WTC11 (cell line): Measurements from ENCODE around the gene GNPNAT1. TPM values are rescaled to one million over a fixed set of nuclear protein-coding genes. Genes with fewer than 3 reads are reported as not detected.

Source experiments
- ATAC-seq: fragments of 200-7000 bp; cut with Tn5 transposase; 2 replicates; pipeline ENCODE4 v1.10.0; 2021; ENCODE audit warnings: mild to moderate bottlenecking, moderate library complexity
- CTCF ChIA-PET: fragments of 300-600 bp; sonication (Branson Sonifier 250); formaldehyde crosslinking; loops from one replicate; lab custom pipeline; 2021; ENCODE audit warnings: antibody characterized with exemption; lab: Charles Lee
- POLR2A ChIA-PET: fragments of 350-600 bp; sonication (Branson Sonifier 250); formaldehyde crosslinking; loops from one replicate; lab custom pipeline; 2021; ENCODE audit warnings: antibody characterized with exemption; lab: Charles Lee
- DNase-seq: peaks from one replicate; pipeline ENCODE4 v3.0.0; 2021; ENCODE audit warnings: low spot score
- H3K27ac Mint-ChIP-seq: 2 replicates; pipeline ENCODE4 v1.8.0; 2021; ENCODE audit warnings: mixed read lengths
- H3K27me3 Mint-ChIP-seq: 2 replicates; pipeline ENCODE4 v1.8.0; 2021; ENCODE audit warnings: low read depth, mild to moderate bottlenecking, moderate library complexity, mixed read lengths
- H3K36me3 Mint-ChIP-seq: 2 replicates; pipeline ENCODE4 v1.8.0; 2021; ENCODE audit warnings: mixed read lengths
- H3K4me1 Mint-ChIP-seq: 2 replicates; pipeline ENCODE4 v1.8.0; 2022; ENCODE audit warnings: mixed read lengths
- H3K4me3 Mint-ChIP-seq: 2 replicates; pipeline ENCODE4 v1.8.0; 2021; ENCODE audit warnings: mild to moderate bottlenecking, moderate library complexity, mixed read lengths
- H3K9me3 Mint-ChIP-seq: 2 replicates; pipeline ENCODE4 v1.8.0; 2021; ENCODE audit warnings: mixed read lengths
- ATF1 ChIP-seq: sonication (generic); formaldehyde crosslinking; IDR thresholded peaks from 2 replicates; pipeline ENCODE4 v1.8.1; 2023; ENCODE audit warnings: mild to moderate bottlenecking, moderate library complexity, missing genetic modification reagents
- CREB1 ChIP-seq: sonication (generic); formaldehyde crosslinking; IDR thresholded peaks from 2 replicates; pipeline ENCODE4 v1.8.0; 2023; ENCODE audit warnings: mild to moderate bottlenecking, missing genetic modification reagents
- EMX1 ChIP-seq: fragments of 250-450 bp; sonication (Bioruptor Pico); IDR thresholded peaks from 2 replicates; pipeline ENCODE4 v1.8.0; 2021; ENCODE audit warnings: mild to moderate bottlenecking
- FOXP1 ChIP-seq: sonication (generic); formaldehyde crosslinking; IDR thresholded peaks from 2 replicates; pipeline ENCODE4 v1.8.0; 2022; ENCODE audit warnings: missing genetic modification reagents, mild to moderate bottlenecking, moderate library complexity, borderline replicate concordance
- GABPB1 ChIP-seq: sonication (generic); formaldehyde crosslinking; IDR thresholded peaks from 2 replicates; pipeline ENCODE4 v1.8.1; 2023; ENCODE audit warnings: mild to moderate bottlenecking, missing genetic modification reagents
- GTF2I ChIP-seq: fragments of 250-450 bp; sonication (Bioruptor Pico); conservative IDR thresholded peaks from 2 replicates; pipeline ENCODE4 v1.4.0; 2021; ENCODE audit warnings: mild to moderate bottlenecking
- KAT7 ChIP-seq: sonication (generic); formaldehyde crosslinking; IDR thresholded peaks from 2 replicates; pipeline ENCODE4 v1.8.1; 2023; ENCODE audit warnings: missing genetic modification reagents, mild to moderate bottlenecking, borderline replicate concordance
- NFE2L1 ChIP-seq: sonication (generic); formaldehyde crosslinking; IDR thresholded peaks from 2 replicates; pipeline ENCODE4 v1.8.1; 2023; ENCODE audit warnings: missing genetic modification reagents
- NR1H2 ChIP-seq: sonication (generic); formaldehyde crosslinking; IDR thresholded peaks from 2 replicates; pipeline ENCODE4 v1.9.0; 2021; ENCODE audit warnings: mild to moderate bottlenecking, moderate library complexity, missing genetic modification reagents
- NR2C2 ChIP-seq: sonication (generic); formaldehyde crosslinking; IDR thresholded peaks from 2 replicates; pipeline ENCODE4 v1.8.0; 2022; ENCODE audit warnings: mild to moderate bottlenecking, missing genetic modification reagents
- NR3C1 ChIP-seq: sonication (generic); formaldehyde crosslinking; conservative IDR thresholded peaks from 2 replicates; pipeline ENCODE4 v1.8.1; 2023; ENCODE audit warnings: low read depth, mild to moderate bottlenecking, missing genetic modification reagents
- OVOL2 ChIP-seq: fragments of 250-450 bp; sonication (Bioruptor Pico); IDR thresholded peaks from 2 replicates; pipeline ENCODE4 v1.9.0; 2021; ENCODE audit warnings: mild to moderate bottlenecking, borderline replicate concordance
- SP1 ChIP-seq: sonication (generic); formaldehyde crosslinking; conservative IDR thresholded peaks from 2 replicates; pipeline ENCODE4 v1.8.1; 2022; ENCODE audit warnings: missing genetic modification reagents
- ZNF317 ChIP-seq: sonication (generic); formaldehyde crosslinking; IDR thresholded peaks from 2 replicates; pipeline ENCODE4 v1.8.1; 2023; ENCODE audit warnings: low read depth, mild to moderate bottlenecking, moderate library complexity, missing genetic modification reagents, borderline replicate concordance
- ZNF423 ChIP-seq: fragments of 250-450 bp; sonication (Bioruptor Pico); IDR thresholded peaks from 2 replicates; pipeline ENCODE4 v2.1.2; 2022; ENCODE audit warnings: mild to moderate bottlenecking, moderate library complexity
- ZNF671 ChIP-seq: fragments of 250-450 bp; sonication (Bioruptor Pico); IDR thresholded peaks from 2 replicates; pipeline ENCODE4 v1.8.0; 2021; ENCODE audit warnings: mild to moderate bottlenecking
- total RNA-seq: library from RNA; stranded (reverse); gene quantifications from 3 replicates; pipeline ENCODE4 v1.2.3, GENCODE V29; 2021
- TF ChIP-seq, protein P1 (sequence below): sonication (generic); formaldehyde crosslinking; IDR thresholded peaks from 2 replicates; pipeline ENCODE4 v1.8.1; 2023; ENCODE audit warnings: mild to moderate bottlenecking, missing genetic modification reagents, moderate library complexity
- TF ChIP-seq, protein P2 (sequence below): fragments of 250-450 bp; sonication (Bioruptor Pico); IDR thresholded peaks from 2 replicates; pipeline ENCODE4 v1.9.0; 2021; ENCODE audit warnings: moderate library complexity, mild to moderate bottlenecking, inconsistent platforms, borderline replicate concordance
- TF ChIP-seq, protein P3 (sequence below): sonication (generic); formaldehyde crosslinking; IDR thresholded peaks from 2 replicates; pipeline ENCODE4 v1.8.1; 2022; ENCODE audit warnings: low read depth, missing genetic modification reagents, borderline replicate concordance
- TF ChIP-seq, protein P4 (sequence below): fragments of 250-450 bp; sonication (Bioruptor Pico); conservative IDR thresholded peaks from 2 replicates; pipeline ENCODE4 v1.9.0; 2021; ENCODE audit warnings: mild to moderate bottlenecking
- TF ChIP-seq, protein P5 (sequence below): sonication (generic); formaldehyde crosslinking; IDR thresholded peaks from 2 replicates; pipeline ENCODE4 v1.8.1; 2022; ENCODE audit warnings: low read depth, mild to moderate bottlenecking, moderate library complexity, missing genetic modification reagents, borderline replicate concordance
- TF ChIP-seq, protein P6 (sequence below): sonication (generic); formaldehyde crosslinking; IDR thresholded peaks from 2 replicates; pipeline ENCODE4 v1.8.1; 2023; ENCODE audit warnings: mild to moderate bottlenecking, missing genetic modification reagents, borderline replicate concordance

Gene GNPNAT1
- total RNA-seq, 1 experiment from 2014 or later = 43.5 TPM

DNA sequence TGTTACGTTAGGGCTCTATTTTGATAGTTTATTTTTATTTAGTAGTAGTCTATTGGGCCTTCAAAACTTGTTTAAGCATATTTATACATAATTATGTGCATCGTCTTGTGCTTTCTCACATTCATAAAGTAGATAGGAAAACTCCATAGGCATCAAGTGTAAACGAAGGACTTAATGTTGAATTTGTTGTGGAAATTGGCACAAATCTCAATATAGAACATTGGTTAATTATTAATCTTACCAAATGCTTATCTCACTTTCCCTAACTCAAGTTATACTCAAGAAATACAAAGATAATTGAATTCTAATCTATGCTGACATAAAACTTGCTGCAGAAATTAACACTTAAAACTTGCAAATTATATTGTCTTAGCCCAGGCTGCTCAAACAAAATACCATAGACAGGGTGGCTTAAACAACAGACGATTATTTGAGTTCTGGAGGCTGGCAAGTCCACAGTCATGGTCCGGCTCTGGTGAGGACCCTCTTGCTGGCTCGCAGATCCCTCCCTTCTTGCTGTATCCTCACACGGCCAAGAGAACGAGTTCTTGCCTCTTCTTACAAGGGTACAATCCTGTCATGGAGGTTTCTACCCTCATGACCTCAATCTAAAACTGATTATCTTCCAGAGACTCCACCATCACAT, 42.6 kb downstream of the GNPNAT1 start:
- ATAC-seq = no peak
- Mint-ChIP-seq H3K27me3 (no peaks in the 10 kb centered on the region), H3K36me3 (peaks cover 32% of the 10 kb centered on the region), H3K4me1 (no peaks in the 10 kb centered on the region), H3K9me3 (no peaks in the 10 kb centered on the region), H3K4me3 (no peak overlapping the region), H3K27ac (peak overlapping the region; percentile 89; the same call in 1 of the 2 replicates)
- DNase-seq = no peak
- ChIA-PET CTCF (no interaction called here), POLR2A (no interaction called here)
- TF ChIP-seq NR1H2 (CRISPR knock-in tag) (no peak), OVOL2 (no peak), NFE2L1 (CRISPR knock-in tag) (no peak), EMX1 (CRISPR knock-in tag) (no peak)
- TF ChIP-seq, protein P1, sequence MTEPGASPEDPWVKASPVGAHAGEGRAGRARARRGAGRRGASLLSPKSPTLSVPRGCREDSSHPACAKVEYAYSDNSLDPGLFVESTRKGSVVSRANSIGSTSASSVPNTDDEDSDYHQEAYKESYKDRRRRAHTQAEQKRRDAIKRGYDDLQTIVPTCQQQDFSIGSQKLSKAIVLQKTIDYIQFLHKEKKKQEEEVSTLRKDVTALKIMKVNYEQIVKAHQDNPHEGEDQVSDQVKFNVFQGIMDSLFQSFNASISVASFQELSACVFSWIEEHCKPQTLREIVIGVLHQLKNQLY = no peak
- TF ChIP-seq, protein P2, sequence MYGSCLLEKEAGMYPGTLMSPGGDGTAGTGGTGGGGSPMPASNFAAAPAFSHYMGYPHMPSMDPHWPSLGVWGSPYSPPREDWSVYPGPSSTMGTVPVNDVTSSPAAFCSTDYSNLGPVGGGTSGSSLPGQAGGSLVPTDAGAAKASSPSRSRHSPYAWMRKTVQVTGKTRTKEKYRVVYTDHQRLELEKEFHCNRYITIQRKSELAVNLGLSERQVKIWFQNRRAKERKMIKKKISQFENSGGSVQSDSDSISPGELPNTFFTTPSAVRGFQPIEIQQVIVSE (CRISPR knock-in tag) = no peak

DNA sequence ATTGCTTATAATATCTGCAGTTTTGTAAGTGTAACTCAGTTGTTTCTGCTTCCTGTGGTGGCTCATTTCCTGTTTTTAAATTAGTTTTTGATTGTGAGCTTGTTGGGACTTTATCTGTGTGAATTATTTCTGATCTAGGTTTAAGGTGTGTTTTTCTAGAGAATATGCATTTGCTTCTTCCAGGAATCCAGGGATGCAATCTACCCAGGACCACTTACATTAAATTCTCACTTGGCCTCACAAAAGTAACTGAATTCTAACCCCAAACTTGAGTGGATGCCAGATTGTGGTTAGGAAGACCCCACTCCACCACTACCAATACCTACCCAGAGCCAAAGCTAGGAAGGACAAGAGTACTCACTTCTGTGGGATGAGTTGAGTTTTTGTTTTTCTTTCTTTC, 49.5 kb downstream of the GNPNAT1 start:
- CTCF ChIA-PET = no interaction called here
- no peaks in the 10 kb centered on the region for H3K9me3 Mint-ChIP-seq
- no peaks in the 10 kb centered on the region for H3K27me3 Mint-ChIP-seq
- no peak for DNase-seq
- TF ChIP-seq GTF2I (CRISPR knock-in tag) = no peak
- TF ChIP-seq NR2C2 (CRISPR knock-in tag) = no peak
- TF ChIP-seq ATF1 (CRISPR knock-in tag) = no peak
- TF ChIP-seq CREB1 (CRISPR knock-in tag) = no peak
- no peak for TF ChIP-seq NR3C1 (CRISPR knock-in tag)
- TF ChIP-seq KAT7 (CRISPR knock-in tag) = no peak
- TF ChIP-seq, protein P3, sequence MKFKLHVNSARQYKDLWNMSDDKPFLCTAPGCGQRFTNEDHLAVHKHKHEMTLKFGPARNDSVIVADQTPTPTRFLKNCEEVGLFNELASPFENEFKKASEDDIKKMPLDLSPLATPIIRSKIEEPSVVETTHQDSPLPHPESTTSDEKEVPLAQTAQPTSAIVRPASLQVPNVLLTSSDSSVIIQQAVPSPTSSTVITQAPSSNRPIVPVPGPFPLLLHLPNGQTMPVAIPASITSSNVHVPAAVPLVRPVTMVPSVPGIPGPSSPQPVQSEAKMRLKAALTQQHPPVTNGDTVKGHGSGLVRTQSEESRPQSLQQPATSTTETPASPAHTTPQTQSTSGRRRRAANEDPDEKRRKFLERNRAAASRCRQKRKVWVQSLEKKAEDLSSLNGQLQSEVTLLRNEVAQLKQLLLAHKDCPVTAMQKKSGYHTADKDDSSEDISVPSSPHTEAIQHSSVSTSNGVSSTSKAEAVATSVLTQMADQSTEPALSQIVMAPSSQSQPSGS (CRISPR knock-in tag) = no peak
- no peak for TF ChIP-seq OVOL2
- TF ChIP-seq ZNF671 = no peak
- TF ChIP-seq ZNF317 (CRISPR knock-in tag) = no peak
- TF ChIP-seq, all 79 proteins: peak for 0
- POLR2A ChIA-PET = interaction anchor here (1.6 kb wide), 1 partner anchor 12 kb away, joined by 6 read pairs; the partner anchor contains the start of gene STYX
- Mint-ChIP-seq H3K36me3 (peaks cover 22% of the 10 kb centered on the region), H3K4me3 (no peak overlapping the region), H3K27ac (peak overlapping the region; percentile 93), H3K4me1 (peaks cover 29% of the 10 kb centered on the region)
- ATAC-seq = no peak

DNA sequence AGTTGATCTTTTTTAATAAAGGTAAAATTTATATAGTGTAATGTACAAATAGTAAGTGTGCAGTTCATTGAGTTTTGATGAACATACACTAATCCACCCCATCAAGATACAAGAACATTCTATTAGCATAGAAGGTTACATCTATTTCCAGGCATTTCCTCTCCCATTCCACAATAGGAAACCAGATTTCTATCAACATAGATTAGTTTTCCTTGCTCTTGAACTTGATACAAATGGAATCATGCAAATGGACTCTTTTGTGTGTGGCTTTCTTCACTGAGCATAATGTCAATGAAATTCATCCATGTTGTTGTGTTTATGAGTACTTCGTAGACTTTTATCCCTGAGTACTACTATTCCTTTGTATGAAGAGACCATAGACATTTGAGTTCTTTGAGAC, 50.7 kb downstream of the GNPNAT1 start:
- Mint-ChIP-seq H3K36me3 (peaks cover 15% of the 10 kb centered on the region), H3K4me3 (no peak overlapping the region), H3K4me1 (peaks cover 40% of the 10 kb centered on the region), H3K27me3 (no peaks in the 10 kb centered on the region), H3K9me3 (no peaks in the 10 kb centered on the region), H3K27ac (peak overlapping the region; percentile 60; the same call in 1 of the 2 replicates)
- ATAC-seq (no peak), DNase-seq (no peak)
- CTCF ChIA-PET = no interaction called here
- POLR2A ChIA-PET = no interaction called here
- TF ChIP-seq, protein P4, sequence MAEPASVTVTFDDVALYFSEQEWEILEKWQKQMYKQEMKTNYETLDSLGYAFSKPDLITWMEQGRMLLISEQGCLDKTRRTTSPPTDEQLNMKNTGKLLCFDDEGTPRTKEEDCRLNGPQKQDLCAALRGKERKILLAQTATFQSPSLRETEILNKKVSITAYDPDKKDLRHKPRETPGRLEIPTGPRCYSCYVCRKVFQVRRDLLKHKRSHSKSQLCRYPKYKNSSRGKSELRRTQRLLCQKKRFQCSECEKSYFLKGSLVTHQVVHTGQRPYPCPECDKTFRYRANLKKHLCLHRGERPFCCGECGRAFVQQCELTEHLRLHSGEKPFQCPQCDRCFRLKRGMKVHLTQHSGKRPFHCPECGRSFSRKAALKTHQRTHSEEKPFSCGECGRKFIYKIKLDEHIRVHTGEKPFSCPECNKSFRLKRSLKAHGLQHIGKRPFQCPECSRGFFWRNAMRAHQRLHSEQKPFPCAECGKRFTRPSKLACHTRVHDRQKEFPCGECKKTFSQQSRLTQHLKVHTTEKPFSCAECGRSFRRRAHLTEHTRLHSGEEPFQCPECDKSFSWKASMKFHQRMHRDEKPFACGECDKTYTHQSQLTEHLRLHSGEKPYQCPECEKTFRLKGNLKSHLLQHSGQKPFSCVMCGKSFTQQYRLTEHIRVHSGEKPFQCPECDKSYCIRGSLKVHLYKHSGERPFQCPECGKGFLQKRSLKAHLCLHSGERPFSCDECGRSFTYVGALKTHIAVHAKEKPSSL (CRISPR knock-in tag) = no peak
- no peak for TF ChIP-seq FOXP1
- no peak for TF ChIP-seq SP1 (CRISPR knock-in tag)
- TF ChIP-seq, protein P5, sequence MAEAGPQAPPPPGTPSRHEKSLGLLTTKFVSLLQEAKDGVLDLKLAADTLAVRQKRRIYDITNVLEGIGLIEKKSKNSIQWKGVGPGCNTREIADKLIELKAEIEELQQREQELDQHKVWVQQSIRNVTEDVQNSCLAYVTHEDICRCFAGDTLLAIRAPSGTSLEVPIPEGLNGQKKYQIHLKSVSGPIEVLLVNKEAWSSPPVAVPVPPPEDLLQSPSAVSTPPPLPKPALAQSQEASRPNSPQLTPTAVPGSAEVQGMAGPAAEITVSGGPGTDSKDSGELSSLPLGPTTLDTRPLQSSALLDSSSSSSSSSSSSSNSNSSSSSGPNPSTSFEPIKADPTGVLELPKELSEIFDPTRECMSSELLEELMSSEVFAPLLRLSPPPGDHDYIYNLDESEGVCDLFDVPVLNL (CRISPR knock-in tag) = no peak
- TF ChIP-seq, protein P6, sequence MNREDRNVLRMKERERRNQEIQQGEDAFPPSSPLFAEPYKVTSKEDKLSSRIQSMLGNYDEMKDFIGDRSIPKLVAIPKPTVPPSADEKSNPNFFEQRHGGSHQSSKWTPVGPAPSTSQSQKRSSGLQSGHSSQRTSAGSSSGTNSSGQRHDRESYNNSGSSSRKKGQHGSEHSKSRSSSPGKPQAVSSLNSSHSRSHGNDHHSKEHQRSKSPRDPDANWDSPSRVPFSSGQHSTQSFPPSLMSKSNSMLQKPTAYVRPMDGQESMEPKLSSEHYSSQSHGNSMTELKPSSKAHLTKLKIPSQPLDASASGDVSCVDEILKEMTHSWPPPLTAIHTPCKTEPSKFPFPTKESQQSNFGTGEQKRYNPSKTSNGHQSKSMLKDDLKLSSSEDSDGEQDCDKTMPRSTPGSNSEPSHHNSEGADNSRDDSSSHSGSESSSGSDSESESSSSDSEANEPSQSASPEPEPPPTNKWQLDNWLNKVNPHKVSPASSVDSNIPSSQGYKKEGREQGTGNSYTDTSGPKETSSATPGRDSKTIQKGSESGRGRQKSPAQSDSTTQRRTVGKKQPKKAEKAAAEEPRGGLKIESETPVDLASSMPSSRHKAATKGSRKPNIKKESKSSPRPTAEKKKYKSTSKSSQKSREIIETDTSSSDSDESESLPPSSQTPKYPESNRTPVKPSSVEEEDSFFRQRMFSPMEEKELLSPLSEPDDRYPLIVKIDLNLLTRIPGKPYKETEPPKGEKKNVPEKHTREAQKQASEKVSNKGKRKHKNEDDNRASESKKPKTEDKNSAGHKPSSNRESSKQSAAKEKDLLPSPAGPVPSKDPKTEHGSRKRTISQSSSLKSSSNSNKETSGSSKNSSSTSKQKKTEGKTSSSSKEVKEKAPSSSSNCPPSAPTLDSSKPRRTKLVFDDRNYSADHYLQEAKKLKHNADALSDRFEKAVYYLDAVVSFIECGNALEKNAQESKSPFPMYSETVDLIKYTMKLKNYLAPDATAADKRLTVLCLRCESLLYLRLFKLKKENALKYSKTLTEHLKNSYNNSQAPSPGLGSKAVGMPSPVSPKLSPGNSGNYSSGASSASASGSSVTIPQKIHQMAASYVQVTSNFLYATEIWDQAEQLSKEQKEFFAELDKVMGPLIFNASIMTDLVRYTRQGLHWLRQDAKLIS (CRISPR knock-in tag) = no peak
- no peak for TF ChIP-seq GABPB1 (CRISPR knock-in tag)
- TF ChIP-seq ZNF423 (CRISPR knock-in tag) = no peak
